ENCODE results near the gene TERT. TPM values are rescaled to one million over a fixed set of nuclear protein-coding genes. Genes with fewer than 3 reads are reported as not detected.

The TERT gene
- total and polyA plus RNA-seq, 10 of the 15 experiments (the other 5 are each of a cell fraction or from before 2014, with no cell fraction given): 0.08 to 21.5 (median 5.0) TPM

GRCh38 chr5:1312993-1313833 is 18.3 kb upstream of the TERT start (continued):
- TF ChIP-seq CUX1 (IDR thresholded peaks at IDR 0.05; ENCODE audit: insufficient replicate concordance, low read depth, low read length): no peak
- TF ChIP-seq CBX3 (IDR thresholded peaks at IDR 0.05; ENCODE audit: borderline replicate concordance, low read depth): no peak
- peak; percentile 64 for TF ChIP-seq IKZF1 (conservative IDR thresholded peaks at IDR 0.05)
- peak; percentile 92 for TF ChIP-seq MTA3 (IDR thresholded peaks at IDR 0.05; ENCODE audit: borderline replicate concordance, low read length)
- peak in 1 of 2 experiments; percentile 80; a peak in 2 of 4 replicates for TF ChIP-seq ETV6 (conservative IDR thresholded peaks at IDR 0.05 in 1 of 2, IDR thresholded peaks at IDR 0.05 in 1 of 2; ENCODE audit: borderline replicate concordance in 1 of 2, low read depth in 1 of 2)
- TF ChIP-seq RAD51 (IDR thresholded peaks at IDR 0.05): no peak
- TF ChIP-seq ZNF384 (IDR thresholded peaks at IDR 0.05; ENCODE audit: borderline replicate concordance, low read depth, low read length): 0 out of 2 replicates have a peak, but pooled peaks have one; percentile 44
- no peak for TF ChIP-seq SIX5 (IDR thresholded peaks at IDR 0.05; ENCODE audit: low read depth, low read length, severe bottlenecking)
- peak; percentile 55; the same call in 1 of the 2 replicates for TF ChIP-seq TARDBP (IDR thresholded peaks at IDR 0.05; ENCODE audit: borderline replicate concordance)
- no peak for TF ChIP-seq ZBTB11 (CRISPR knock-in tag; IDR thresholded peaks at IDR 0.05)
- no peak for TF ChIP-seq BCLAF1 (IDR thresholded peaks at IDR 0.05)
- TF ChIP-seq BCL11A (IDR thresholded peaks at IDR 0.05; ENCODE audit: low read depth, low read length): peak; percentile 63; the same call in 1 of the 2 replicates
- peak; percentile 29 to 55 for TF ChIP-seq BHLHE40 (IDR thresholded peaks at IDR 0.05; ENCODE audit: borderline replicate concordance in 1 of 2, low read depth in 2 of 2, low read length in 1 of 2)
